Spleen (tissue), 7 donors: ENCODE data around the gene TROAP.

ENCODE experiments used
- POLR2A ChIP-seq, 3 donors: fragments of 450-650 bp; IDR thresholded peaks; one replicate each; pipeline ENCODE4 v1.5.1; 2017; ENCODE audit warnings: antibody characterized with exemption in 3 of 3, mild to moderate bottlenecking in 1 of 3
- POLR2AphosphoS5 ChIP-seq, 3 donors: sonication (generic); formaldehyde crosslinking; IDR thresholded peaks; one replicate each; pipeline ENCODE4 v1.5.1; 2017; ENCODE audit warnings: antibody characterized with exemption in 3 of 3
- TF ChIP-seq, protein P1 (sequence below), 11 experiments: fragments of 200-600 bp in 7 of 11; fragments of 450-650 bp in 4 of 11; sonication (generic) in 4 of 11; IDR thresholded peaks in 8 of 11; conservative IDR thresholded peaks in 3 of 11; 1 replicate in 7 of 11; 2 replicates in 4 of 11; pipeline versions ENCODE4 v1.4.0 to v1.8.0; 2016 to 2021; ENCODE audit warnings: antibody characterized with exemption in 11 of 11, inconsistent platforms in 4 of 11, mild to moderate bottlenecking in 1 of 11
- donor health status: DM: no; HTN: no; CAD: no; lungs with moderate emphysema.
- donor health status: DM: no; HTN: no; CAD: no.
- donor health status: DM: no; HTN: no; CAD: no.

DNA sequence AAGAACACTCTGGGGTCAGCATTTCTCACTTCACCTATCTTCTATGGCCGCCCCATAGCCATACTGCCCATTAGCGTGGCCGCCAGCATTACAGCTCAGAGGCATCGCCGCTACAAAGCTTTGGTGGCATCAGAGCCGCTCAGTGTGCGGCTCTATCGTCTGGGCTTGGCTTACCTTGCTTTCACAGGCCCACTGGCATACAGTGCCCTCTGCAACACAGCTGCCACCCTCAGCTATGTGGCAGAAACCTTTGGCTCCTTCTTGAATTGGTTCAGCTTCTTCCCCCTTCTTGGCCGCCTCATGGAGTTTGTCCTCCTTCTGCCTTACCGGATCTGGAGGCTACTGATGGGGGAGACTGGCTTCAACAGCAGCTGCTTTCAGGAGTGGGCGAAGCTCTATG lies 26.2 kb downstream of the TROAP start:
- TF ChIP-seq POLR2A (IDR thresholded peaks at IDR 0.05): no peak
- TF ChIP-seq, protein P1, sequence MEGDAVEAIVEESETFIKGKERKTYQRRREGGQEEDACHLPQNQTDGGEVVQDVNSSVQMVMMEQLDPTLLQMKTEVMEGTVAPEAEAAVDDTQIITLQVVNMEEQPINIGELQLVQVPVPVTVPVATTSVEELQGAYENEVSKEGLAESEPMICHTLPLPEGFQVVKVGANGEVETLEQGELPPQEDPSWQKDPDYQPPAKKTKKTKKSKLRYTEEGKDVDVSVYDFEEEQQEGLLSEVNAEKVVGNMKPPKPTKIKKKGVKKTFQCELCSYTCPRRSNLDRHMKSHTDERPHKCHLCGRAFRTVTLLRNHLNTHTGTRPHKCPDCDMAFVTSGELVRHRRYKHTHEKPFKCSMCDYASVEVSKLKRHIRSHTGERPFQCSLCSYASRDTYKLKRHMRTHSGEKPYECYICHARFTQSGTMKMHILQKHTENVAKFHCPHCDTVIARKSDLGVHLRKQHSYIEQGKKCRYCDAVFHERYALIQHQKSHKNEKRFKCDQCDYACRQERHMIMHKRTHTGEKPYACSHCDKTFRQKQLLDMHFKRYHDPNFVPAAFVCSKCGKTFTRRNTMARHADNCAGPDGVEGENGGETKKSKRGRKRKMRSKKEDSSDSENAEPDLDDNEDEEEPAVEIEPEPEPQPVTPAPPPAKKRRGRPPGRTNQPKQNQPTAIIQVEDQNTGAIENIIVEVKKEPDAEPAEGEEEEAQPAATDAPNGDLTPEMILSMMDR (IDR thresholded peaks at IDR 0.05 in 8 of 11, conservative IDR thresholded peaks at IDR 0.05 in 3 of 11): no peak
- TF ChIP-seq POLR2AphosphoS5 (IDR thresholded peaks at IDR 0.05): no peak
